DMS 273 (cell line): ENCODE results near the gene TNFRSF1A.

Source experiments
- DNase-seq: peaks from one replicate; lab custom pipeline; 2025; ENCODE audit not compliant: unreplicated experiment; lab: John Stamatoyannopoulos, UW

TNFRSF1A gene

GRCh38 chr12:6374786-6375160, 32.9 kb upstream of the TNFRSF1A start:
- DNase-seq, result no peak

- no peak for DNase-seq
These were observed 32.3 kb upstream of the TNFRSF1A start for GRCh38 chr12:6374028-6374785.

GRCh38 chr12:6373022-6373787, 31.3 kb upstream of the TNFRSF1A start:
- no peak for DNase-seq

- peak; percentile 13 for DNase-seq
These were observed 30.6 kb upstream of the TNFRSF1A start for GRCh38 chr12:6372403-6373003.

GRCh38 chr12:6370994-6371754, 29.3 kb upstream of the TNFRSF1A start:
- DNase-seq, result peak; percentile 28

GRCh38 chr12:6370576-6370935, 28.7 kb upstream of the TNFRSF1A start:
- DNase-seq, result no peak

- DNase-seq, result no peak
These were observed 28.2 kb upstream of the TNFRSF1A start for GRCh38 chr12:6369916-6370575.

GRCh38 chr12:6368906-6369525, 27.1 kb upstream of the TNFRSF1A start:
- DNase-seq, result no peak

GRCh38 chr12:6367969-6368892, 26.4 kb upstream of the TNFRSF1A start:
- no peak for DNase-seq

- peak; percentile 50 for DNase-seq
These were observed 25.4 kb upstream of the TNFRSF1A start for GRCh38 chr12:6367065-6367968.

- DNase-seq, result no peak
These were observed 22.1 kb upstream of the TNFRSF1A start for GRCh38 chr12:6364044-6364374.

GRCh38 chr12:6363330-6364043, 21.6 kb upstream of the TNFRSF1A start:
- no peak for DNase-seq

GRCh38 chr12:6363010-6363329, 21.1 kb upstream of the TNFRSF1A start:
- no peak for DNase-seq

- no peak for DNase-seq
These were observed 20.5 kb upstream of the TNFRSF1A start for GRCh38 chr12:6362403-6362802.

- DNase-seq, result no peak
These were observed 20.0 kb upstream of the TNFRSF1A start for GRCh38 chr12:6361834-6362233.

GRCh38 chr12:6360578-6361490, 19.0 kb upstream of the TNFRSF1A start:
- no peak for DNase-seq

GRCh38 chr12:6360080-6360571, 18.2 kb upstream of the TNFRSF1A start:
- no peak for DNase-seq
